GM12875 (cell line): ENCODE results near the gene ZBTB47.

Experiments used
- H3K4me3 ChIP-seq: one replicate; pipeline ENCODE4 v1.5.1; 2011; ENCODE audit warnings: low read depth, low read length, control low read depth
- TF ChIP-seq, protein P1 (sequence below): IDR thresholded peaks from 2 replicates; pipeline ENCODE4 v1.5.1; 2011; ENCODE audit warnings: low read depth, mild to moderate bottlenecking, control low read depth, inconsistent platforms, low read length, moderate library complexity, borderline replicate concordance; ENCODE audit not compliant: insufficient read depth

Gene ZBTB47

GRCh38 chr3:42656680-42657610 is 3.4 kb downstream of the ZBTB47 start:
- TF ChIP-seq, protein P1, sequence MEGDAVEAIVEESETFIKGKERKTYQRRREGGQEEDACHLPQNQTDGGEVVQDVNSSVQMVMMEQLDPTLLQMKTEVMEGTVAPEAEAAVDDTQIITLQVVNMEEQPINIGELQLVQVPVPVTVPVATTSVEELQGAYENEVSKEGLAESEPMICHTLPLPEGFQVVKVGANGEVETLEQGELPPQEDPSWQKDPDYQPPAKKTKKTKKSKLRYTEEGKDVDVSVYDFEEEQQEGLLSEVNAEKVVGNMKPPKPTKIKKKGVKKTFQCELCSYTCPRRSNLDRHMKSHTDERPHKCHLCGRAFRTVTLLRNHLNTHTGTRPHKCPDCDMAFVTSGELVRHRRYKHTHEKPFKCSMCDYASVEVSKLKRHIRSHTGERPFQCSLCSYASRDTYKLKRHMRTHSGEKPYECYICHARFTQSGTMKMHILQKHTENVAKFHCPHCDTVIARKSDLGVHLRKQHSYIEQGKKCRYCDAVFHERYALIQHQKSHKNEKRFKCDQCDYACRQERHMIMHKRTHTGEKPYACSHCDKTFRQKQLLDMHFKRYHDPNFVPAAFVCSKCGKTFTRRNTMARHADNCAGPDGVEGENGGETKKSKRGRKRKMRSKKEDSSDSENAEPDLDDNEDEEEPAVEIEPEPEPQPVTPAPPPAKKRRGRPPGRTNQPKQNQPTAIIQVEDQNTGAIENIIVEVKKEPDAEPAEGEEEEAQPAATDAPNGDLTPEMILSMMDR = no peak
- no peak overlapping the region for H3K4me3 ChIP-seq

- TF ChIP-seq, protein P1 = no peak
- H3K4me3 ChIP-seq = no peak overlapping the region
Measured at GRCh38 chr3:42657675-42658074, 4.2 kb downstream of the ZBTB47 start.

DNA sequence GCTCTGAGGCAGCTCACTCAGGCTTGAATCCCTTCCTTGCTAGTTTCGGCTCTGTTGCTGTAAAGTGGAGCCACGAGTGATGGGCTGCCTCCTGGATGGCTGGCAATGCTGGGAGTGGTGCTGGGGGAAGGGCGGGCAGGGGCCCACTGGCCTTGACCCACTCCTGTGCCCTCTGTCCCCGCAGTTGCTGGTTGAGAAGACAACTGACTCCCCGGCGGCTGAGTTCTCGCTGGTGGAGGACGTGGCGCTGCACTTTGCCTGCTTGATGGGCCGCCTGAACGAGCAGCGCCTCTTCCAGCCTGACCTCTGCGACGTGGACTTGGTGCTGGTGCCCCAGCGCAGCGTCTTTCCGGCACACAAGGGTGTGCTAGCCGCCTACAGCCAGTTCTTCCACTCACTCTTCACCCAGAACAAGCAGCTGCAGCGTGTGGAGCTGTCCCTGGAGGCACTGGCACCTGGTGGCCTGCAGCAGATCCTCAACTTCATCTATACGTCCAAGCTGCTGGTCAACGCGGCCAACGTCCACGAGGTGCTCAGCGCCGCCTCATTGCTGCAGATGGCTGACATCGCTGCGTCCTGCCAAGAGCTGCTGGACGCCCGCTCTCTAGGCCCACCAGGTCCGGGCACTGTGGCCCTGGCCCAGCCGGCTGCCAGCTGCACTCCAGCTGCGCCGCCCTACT is 4.7 kb downstream of the ZBTB47 start:
- TF ChIP-seq, protein P1 = no peak
- no peak overlapping the region for H3K4me3 ChIP-seq

GRCh38 chr3:42658771-42659390 is 5.4 kb downstream of the ZBTB47 start:
- no peak overlapping the region for H3K4me3 ChIP-seq
- TF ChIP-seq, protein P1 = no peak

DNA sequence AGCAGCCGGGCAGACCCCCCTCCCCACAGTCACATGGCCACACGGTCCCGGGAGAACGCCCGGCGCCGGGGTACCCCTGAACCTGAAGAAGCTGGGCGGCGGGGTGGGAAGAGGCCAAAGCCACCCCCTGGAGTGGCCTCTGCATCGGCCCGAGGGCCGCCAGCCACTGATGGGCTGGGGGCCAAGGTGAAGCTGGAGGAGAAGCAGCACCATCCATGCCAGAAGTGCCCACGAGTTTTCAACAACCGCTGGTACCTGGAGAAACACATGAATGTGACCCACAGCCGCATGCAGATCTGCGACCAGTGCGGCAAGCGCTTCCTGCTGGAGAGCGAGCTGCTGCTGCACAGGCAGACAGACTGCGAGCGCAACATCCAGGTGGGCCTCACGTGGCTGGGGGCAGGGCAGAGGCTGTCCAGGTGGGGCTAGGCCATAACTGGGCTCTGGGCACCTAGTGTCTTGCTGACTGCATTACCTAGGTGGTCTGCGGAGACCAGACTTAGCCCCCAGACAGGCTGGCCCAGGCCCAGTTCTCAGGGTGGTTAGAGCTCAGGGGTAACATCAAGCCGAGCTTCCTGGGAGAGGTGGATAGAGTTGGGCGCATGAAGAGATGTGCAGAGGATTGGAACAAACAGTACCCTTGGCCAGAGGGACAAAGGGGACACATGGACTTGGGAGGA is 6.1 kb downstream of the ZBTB47 start:
- no peak overlapping the region for H3K4me3 ChIP-seq
- TF ChIP-seq, protein P1 = no peak

DNA sequence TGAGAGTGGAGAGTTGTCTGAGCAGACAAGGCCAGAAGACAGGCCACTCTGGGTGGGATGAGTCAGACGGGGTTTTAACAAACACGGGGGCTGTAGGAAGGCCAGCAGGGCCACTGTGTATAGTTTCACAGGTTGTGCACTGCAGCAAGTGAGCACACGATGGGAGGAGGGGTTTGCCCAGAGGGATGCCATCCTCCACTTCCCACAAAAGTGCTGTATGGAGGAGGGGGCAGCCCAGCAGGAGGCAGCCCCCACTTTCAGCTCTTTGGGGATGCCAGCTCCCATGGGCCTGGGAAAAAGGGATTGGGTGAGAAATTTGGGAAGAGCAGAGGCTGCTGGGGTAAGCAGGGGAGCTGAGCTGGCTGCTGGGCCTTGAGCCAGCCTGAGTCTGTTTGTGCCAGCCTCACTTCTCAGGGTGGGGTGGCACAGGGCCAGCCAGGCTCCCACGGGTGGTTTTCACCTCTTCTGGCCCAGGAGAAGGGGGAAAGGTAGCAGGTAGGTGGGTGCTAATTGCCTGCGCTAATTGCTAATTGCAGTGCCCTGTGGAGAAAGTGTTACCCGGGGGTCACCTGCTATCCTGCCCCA is 6.7 kb downstream of the ZBTB47 start:
- no peak overlapping the region for H3K4me3 ChIP-seq
- TF ChIP-seq, protein P1 = no peak
